Brain microvascular endothelial cell (primary cell): ENCODE data around the gene FBXL17.

ENCODE experiments used
- DNase-seq: peaks from one replicate; pipeline ENCODE4 v3.0.0-alpha.2; 2020
- H3K27ac ChIP-seq: fragments of 250-450 bp; sonication (Bioruptor Pico); 2 replicates; pipeline ENCODE4 v1.5.1; 2020; ENCODE audit warnings: mild to moderate bottlenecking, moderate library complexity
- H3K27me3 ChIP-seq: fragments of 250-450 bp; sonication (Bioruptor Pico); replicated peaks from 2 replicates; pipeline ENCODE4 v1.5.1; 2020; ENCODE audit warnings: mild to moderate bottlenecking
- H3K36me3 ChIP-seq: fragments of 250-450 bp; sonication (Bioruptor Pico); replicated peaks from 2 replicates; pipeline ENCODE4 v1.5.1; 2020; ENCODE audit warnings: mild to moderate bottlenecking
- H3K4me3 ChIP-seq: 2 replicates; pipeline ENCODE4 v1.5.1; 2011; ENCODE audit warnings: low read depth, mild to moderate bottlenecking, control low read depth, low read length, moderate library complexity
- CTCF ChIP-seq: IDR thresholded peaks from 2 replicates; pipeline ENCODE4 v1.5.1; 2011; ENCODE audit warnings: low read depth, mild to moderate bottlenecking, moderate library complexity, low read length, control low read depth, inconsistent platforms; ENCODE audit errors: missing control alignments
- in situ Hi-C: cut with HindIII; loops from 2 replicates; pipeline ENCODE4 v1.10.0; 2017; ENCODE audit warnings: low sequenced_read_pairs, low pct_ligation_motif_present

FBXL17 gene

DNA sequence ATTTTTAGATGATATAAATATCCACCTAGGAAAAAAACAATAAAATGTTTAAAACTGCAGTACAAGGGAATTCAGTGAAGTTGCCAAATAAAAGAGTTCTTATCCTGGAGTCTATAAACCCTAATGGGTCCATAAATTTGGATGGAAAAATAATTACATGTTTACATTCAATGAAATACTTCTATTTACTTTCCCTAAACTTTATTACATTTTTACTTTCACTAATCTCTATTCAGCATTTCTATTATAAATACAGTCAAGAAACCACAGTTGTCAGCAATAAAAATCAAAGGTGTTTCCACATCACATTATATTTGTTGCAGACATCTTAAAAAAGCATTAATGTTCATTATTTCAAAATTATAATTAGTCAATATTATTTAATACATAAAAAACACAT lies 118.6 kb downstream of the FBXL17 start:
- in situ Hi-C loops = no loop called here
- DNase-seq = no peak

DNA sequence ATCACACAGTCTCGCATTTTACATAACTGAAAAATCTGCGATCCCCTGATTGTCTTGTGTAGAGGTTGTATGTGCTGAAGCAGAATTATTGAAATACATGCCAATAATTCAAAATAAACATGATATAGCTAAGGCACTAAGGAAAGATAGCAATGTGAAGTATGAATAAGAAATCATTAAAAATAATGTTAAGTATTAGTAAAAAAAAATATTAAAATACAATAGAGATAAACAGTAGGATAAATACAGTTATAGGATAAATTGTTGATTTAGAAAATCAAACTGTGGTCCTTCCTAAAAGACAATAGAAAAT lies 121.1 kb downstream of the FBXL17 start:
- Histone ChIP-seq H3K4me3 (no peak overlapping the region), H3K36me3 (no peaks in the 10 kb centered on the region), H3K27me3 (no peaks in the 10 kb centered on the region), H3K27ac (no peak overlapping the region)
- TF ChIP-seq CTCF = no peak
- DNase-seq = no peak
- in situ Hi-C loops = no loop called here

More for the DNA sequence above, 118.6 kb downstream of the FBXL17 start:
- Histone ChIP-seq H3K27me3 (no peaks in the 10 kb centered on the region), H3K4me3 (no peak overlapping the region), H3K27ac (no peak overlapping the region), H3K36me3 (no peaks in the 10 kb centered on the region)
- TF ChIP-seq CTCF = no peak

DNA sequence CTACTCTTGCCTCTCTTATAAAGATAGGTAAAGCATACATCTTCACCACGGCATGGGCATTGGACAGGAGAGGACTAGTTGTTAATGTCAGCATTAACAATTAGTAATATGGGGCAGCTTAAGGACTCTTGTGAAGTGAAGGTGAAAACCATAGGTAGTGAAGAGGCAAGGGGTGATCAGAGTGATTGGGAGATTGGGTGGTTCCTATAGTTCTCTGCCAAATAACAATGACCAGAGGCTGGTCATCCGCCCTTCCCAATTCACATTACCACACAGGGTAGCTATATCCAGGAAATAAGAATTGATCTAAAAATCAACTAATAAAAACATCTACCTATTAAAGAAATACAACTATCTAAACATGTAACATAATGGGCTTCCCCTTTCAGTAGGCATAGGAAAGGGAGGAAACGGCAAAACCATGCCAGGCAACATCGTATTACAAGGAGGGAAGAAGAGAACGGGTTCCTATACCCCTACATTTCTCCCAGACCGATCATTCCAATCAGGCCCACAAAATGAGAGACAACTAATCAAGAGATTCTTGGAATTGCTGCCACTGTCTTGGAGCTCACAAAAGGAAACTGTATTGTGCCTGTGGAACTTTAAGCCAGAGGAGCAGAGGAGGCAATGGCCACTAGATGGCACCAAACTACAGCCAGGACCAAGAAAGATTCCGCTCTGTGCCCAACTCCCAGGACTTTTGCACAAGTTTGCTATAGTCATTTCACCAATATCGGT lies 121.6 kb downstream of the FBXL17 start:
- TF ChIP-seq CTCF = peak; percentile 97
- in situ Hi-C loops = no loop called here
- no peak overlapping the region for H3K4me3 ChIP-seq
- H3K36me3 ChIP-seq = no peaks in the 10 kb centered on the region
- peak; percentile 83 for DNase-seq
- no peaks in the 10 kb centered on the region for H3K27me3 ChIP-seq
- H3K27ac ChIP-seq = no peak overlapping the region

GRCh38 chr5:108259306-108259705 lies 122.6 kb downstream of the FBXL17 start:
- DNase-seq = no peak

GRCh38 chr5:108257996-108258395 lies 123.9 kb downstream of the FBXL17 start:
- no peaks in the 10 kb centered on the region for H3K36me3 ChIP-seq
- H3K4me3 ChIP-seq = no peak overlapping the region
- no peak for DNase-seq
- in situ Hi-C loops = no loop called here
- H3K27ac ChIP-seq = no peak overlapping the region
- no peak for TF ChIP-seq CTCF
- no peaks in the 10 kb centered on the region for H3K27me3 ChIP-seq

More at GRCh38 chr5:108259306-108259705, 122.6 kb downstream of the FBXL17 start:
- no peaks in the 10 kb centered on the region for H3K27me3 ChIP-seq
- TF ChIP-seq CTCF = no peak
- H3K4me3 ChIP-seq = no peak overlapping the region
- in situ Hi-C loops = no loop called here
- no peaks in the 10 kb centered on the region for H3K36me3 ChIP-seq
- no peak overlapping the region for H3K27ac ChIP-seq

- H3K27ac ChIP-seq = no peak overlapping the region
- DNase-seq = no peak
- TF ChIP-seq CTCF = no peak
- no peaks in the 10 kb centered on the region for H3K36me3 ChIP-seq
- no peaks in the 10 kb centered on the region for H3K27me3 ChIP-seq
- no peak overlapping the region for H3K4me3 ChIP-seq
- in situ Hi-C loops = no loop called here
Measured at GRCh38 chr5:108255468-108255867, 126.4 kb downstream of the FBXL17 start.
